Endothelial cell of umbilical vein (primary cell): ENCODE measurements around the gene IFNGR1. TPM values are rescaled to one million over a fixed set of nuclear protein-coding genes. Genes with fewer than 3 reads are reported as not detected.

ENCODE experiments used
- BruUV-seq: library from RNA; stranded (reverse); fragments of 400-500 nt; replicated peaks from 2 replicates; lab custom pipeline; 2021; lab: Mats Ljungman, UMichigan
- CTCF ChIA-PET: fragments of 300-600, 350-600 bp; sonication (Branson Sonifier 250); formaldehyde crosslinking; loops from one replicate; lab custom pipeline; 2021; ENCODE audit warnings: antibody characterized with exemption, inconsistent platforms; lab: Charles Lee
- POLR2A ChIA-PET: fragments of 300-600, 350-600 bp; sonication (Branson Sonifier 250); formaldehyde crosslinking; loops from one replicate; lab custom pipeline; 2021; ENCODE audit warnings: antibody characterized with exemption, inconsistent platforms; lab: Charles Lee
- DNase-seq: peaks from one replicate; pipeline ENCODE4 v3.0.0-alpha.2; 2011; ENCODE audit warnings: low read depth, low spot score
- FAIRE-seq: peaks from 2 replicates; lab custom pipeline; 2011; peaks lifted over from hg19 to GRCh38; lab: Jason Lieb, UNC
- H2AFZ ChIP-seq: 2 replicates; pipeline ENCODE4 v1.6.0; 2012; ENCODE audit warnings: low read depth, low read length, control low read depth, inconsistent platforms
- H3K27ac ChIP-seq: 2 replicates; pipeline ENCODE4 v1.5.1; 2011; ENCODE audit warnings: low read depth, mild to moderate bottlenecking, control low read depth, low read length, moderate library complexity; ENCODE audit not compliant: insufficient read depth
- H3K27me3 ChIP-seq, 2 experiments: 2 replicates each; pipeline versions ENCODE4 v1.6.0 to v1.6.1; 2011; ENCODE audit warnings: low read length in 2 of 2, mixed read lengths in 1 of 2; ENCODE audit not compliant: control insufficient read depth in 2 of 2, insufficient read depth in 2 of 2
- H3K36me3 ChIP-seq, 2 experiments: 2 replicates in 1 of 2; 3 replicates in 1 of 2; pipeline ENCODE4 v1.5.1; 2011; ENCODE audit warnings: low read length in 2 of 2, mild to moderate bottlenecking in 1 of 2, moderate library complexity in 1 of 2; ENCODE audit not compliant: control insufficient read depth in 2 of 2, insufficient read depth in 2 of 2; ENCODE audit errors: extremely low read depth in 1 of 2
- H3K4me1 ChIP-seq: 3 replicates; pipeline ENCODE4 v1.5.1; 2011; ENCODE audit warnings: mild to moderate bottlenecking, low read length; ENCODE audit not compliant: control insufficient read depth, insufficient read depth; ENCODE audit errors: extremely low read depth
- H3K4me2 ChIP-seq: 2 replicates; pipeline ENCODE4 v1.6.1; 2011; ENCODE audit warnings: low read length, control low read depth, mixed read lengths; ENCODE audit not compliant: insufficient read depth
- H3K4me3 ChIP-seq, 3 experiments: fragments of 200-600 bp in 1 of 3; sonication (generic), shearing (Covaris generic) in 1 of 3; replicated peaks in 1 of 3; 2 replicates each; pipeline ENCODE4 v1.5.1; 2011 to 2016; ENCODE audit warnings: control low read depth in 3 of 3, low read length in 3 of 3, mild to moderate bottlenecking in 2 of 3, inconsistent platforms in 1 of 3, low read depth in 1 of 3, moderate library complexity in 1 of 3; ENCODE audit not compliant: insufficient read depth in 1 of 3
- H3K79me2 ChIP-seq: 2 replicates; pipeline ENCODE4 v1.6.0; 2012; ENCODE audit warnings: low read length, inconsistent platforms; ENCODE audit not compliant: control insufficient read depth, insufficient read depth
- H3K9ac ChIP-seq: replicated peaks from 2 replicates; pipeline ENCODE3; 2011; ENCODE audit warnings: low read length, control low read depth; ENCODE audit not compliant: insufficient read depth; ENCODE audit errors: extremely low read depth
- H3K9me1 ChIP-seq: replicated peaks from 3 replicates; pipeline ENCODE4 v1.6.0; 2011; ENCODE audit warnings: mild to moderate bottlenecking, low read length; ENCODE audit not compliant: control insufficient read depth, insufficient read depth; ENCODE audit errors: extremely low read depth
- H3K9me3 ChIP-seq: replicated peaks from 2 replicates; pipeline ENCODE4 v1.5.1; 2012; ENCODE audit warnings: low read length, inconsistent platforms; ENCODE audit not compliant: control insufficient read depth, insufficient read depth
- H4K20me1 ChIP-seq: replicated peaks from 2 replicates; pipeline ENCODE3; 2011; ENCODE audit warnings: mild to moderate bottlenecking, low read length; ENCODE audit not compliant: control insufficient read depth, insufficient read depth; ENCODE audit errors: extremely low read depth
- EZH2 ChIP-seq: IDR thresholded peaks from 2 replicates; pipeline ENCODE4 v1.6.1; 2012; ENCODE audit warnings: borderline replicate concordance, low read depth, mild to moderate bottlenecking, moderate library complexity, low read length, inconsistent platforms; ENCODE audit not compliant: severe bottlenecking
- FOS ChIP-seq: IDR thresholded peaks from 2 replicates; pipeline ENCODE4 v1.6.1; 2011; ENCODE audit warnings: mild to moderate bottlenecking, low read length, moderate library complexity, borderline replicate concordance; ENCODE audit not compliant: insufficient read depth
- GATA2 ChIP-seq: IDR thresholded peaks from 2 replicates; pipeline ENCODE4 v1.7.0; 2011; ENCODE audit warnings: low read depth, mild to moderate bottlenecking, moderate library complexity, mixed read lengths, low read length; ENCODE audit not compliant: insufficient read length, insufficient read depth
- JUN ChIP-seq: IDR thresholded peaks from 2 replicates; pipeline ENCODE4 v1.6.1; 2011; ENCODE audit warnings: borderline replicate concordance, low read depth; ENCODE audit not compliant: insufficient read length, insufficient read depth
- MYC ChIP-seq: IDR thresholded peaks from one replicate; pipeline ENCODE4 v1.6.1; 2011; ENCODE audit warnings: mild to moderate bottlenecking, low read depth, low read length
- POLR2A ChIP-seq: IDR thresholded peaks from 2 replicates; pipeline ENCODE4 v1.6.1; 2012; ENCODE audit warnings: low read depth, mild to moderate bottlenecking, control low read depth, low read length
- POLR2AphosphoS5 ChIP-seq: IDR thresholded peaks from 2 replicates; pipeline ENCODE4 v1.6.1; 2012; ENCODE audit warnings: low read depth, mild to moderate bottlenecking, control low read depth, low read length, moderate library complexity; ENCODE audit not compliant: insufficient read depth
- dilution Hi-C: fragments of 300-500 bp; cut with MboI; formaldehyde crosslinking; loops from one replicate; pipeline ENCODE4 v1.15.0; 2019; ENCODE audit warnings: low sequenced_read_pairs; ENCODE audit not compliant: extremely low pct_ligation_motif_present
- intact Hi-C: fragments of 100-400 bp; cut with micrococcal nuclease; formaldehyde crosslinking; loops from one replicate; pipeline ENCODE4 v1.10.0; 2022
- polyA plus RNA-seq, 4 experiments: library from polyadenylated mRNA; depleted of rRNA in 3 of 4; stranded (reverse) in 3 of 4; unstranded in 1 of 4; fragments of >200 nt; gene quantifications; 2 replicates each; pipeline versions ENCODE4 v1.2.1 to v1.2.3, GENCODE V29; 2011 to 2012; ENCODE audit warnings: missing spikeins in 1 of 4
- total RNA-seq: library from RNA; stranded (reverse); gene quantifications from 2 replicates; pipeline ENCODE4 v1.2.3, GENCODE V29; 2021
- TF ChIP-seq, protein P1 (sequence below), 2 donors: IDR thresholded peaks; 1 replicate in 1 of 2; 2 replicates in 1 of 2; pipeline ENCODE4 v1.5.1; 2011; ENCODE audit warnings: low read length in 2 of 2, mild to moderate bottlenecking in 2 of 2, moderate library complexity in 2 of 2, control low read depth in 1 of 2, inconsistent platforms in 1 of 2, low read depth in 1 of 2; ENCODE audit not compliant: insufficient read depth in 1 of 2; ENCODE audit errors: extremely low read depth in 1 of 2
- TF ChIP-seq, protein P2 (sequence below): IDR thresholded peaks from 2 replicates; pipeline ENCODE4 v1.6.1; 2011; ENCODE audit not compliant: insufficient read depth, insufficient read length

IFNGR1 gene
- total and polyA plus RNA-seq, 2 donors (not counting 3 experiments of a cell fraction or from before 2014, with no cell fraction given) = 19.1 to 31.2 TPM

DNA sequence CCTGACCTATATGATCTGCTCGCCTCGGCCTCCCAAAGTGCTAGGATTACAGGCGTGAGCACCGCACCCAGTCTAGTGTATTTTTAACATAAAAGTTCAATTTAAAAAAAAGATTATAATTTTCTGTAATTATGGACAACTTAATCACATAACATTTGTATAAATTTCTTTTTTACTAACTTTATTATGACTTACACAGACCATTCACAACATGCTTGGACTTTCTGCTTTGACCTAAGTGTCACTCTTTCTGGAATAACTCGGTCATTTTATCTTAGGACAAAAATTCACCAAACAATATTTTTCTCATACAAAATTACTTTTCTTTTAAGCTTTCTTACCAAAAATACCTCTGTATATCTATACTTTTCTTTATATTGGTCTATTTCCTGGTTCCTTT, 30.3 kb downstream of the IFNGR1 start:
- no peaks in the 10 kb centered on the region for H3K27me3 ChIP-seq
- FAIRE-seq (no peak), DNase-seq (no peak)
- H3K9ac ChIP-seq = no peak overlapping the region
- no peaks in the 10 kb centered on the region for H4K20me1 ChIP-seq
- intact Hi-C loops (no loop called here), dilution Hi-C loops (no loop called here)
- CTCF ChIA-PET = no interaction called here
- H3K4me1 ChIP-seq = no peaks in the 10 kb centered on the region
- H3K9me3 ChIP-seq = no peaks in the 10 kb centered on the region
- H3K36me3 ChIP-seq = no peaks in the 10 kb centered on the region
- no peak overlapping the region for H2AFZ ChIP-seq
- no TSS peak for BruUV-seq
- no peaks in the 10 kb centered on the region for H3K79me2 ChIP-seq
- no peak overlapping the region for H3K27ac ChIP-seq
- no peaks in the 10 kb centered on the region for H3K9me1 ChIP-seq
- no peak overlapping the region for H3K4me3 ChIP-seq
- no peak overlapping the region for H3K4me2 ChIP-seq
- TF ChIP-seq FOS = no peak
- no peak for TF ChIP-seq MYC
- POLR2A ChIA-PET = no interaction called here

DNA sequence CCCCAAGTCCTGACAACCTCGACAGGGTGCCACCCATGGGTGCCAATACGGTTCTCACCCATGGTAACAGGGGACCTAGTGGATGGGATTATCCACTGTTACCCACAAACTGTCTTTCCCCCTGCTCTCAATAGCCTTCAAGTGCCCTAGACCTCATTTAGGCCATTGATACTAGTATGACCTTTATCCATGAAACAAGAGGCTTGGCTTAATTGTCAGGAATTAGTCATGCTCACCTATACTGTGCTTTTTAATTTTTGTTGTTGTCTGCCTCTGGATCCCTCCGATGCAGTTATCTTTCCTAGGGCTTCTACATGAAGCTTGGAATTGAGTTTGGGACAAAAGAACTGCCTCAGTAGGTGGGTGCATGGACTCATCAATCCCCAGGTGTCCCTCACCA, 33.9 kb downstream of the IFNGR1 start:
- Histone ChIP-seq H3K4me1 (no peaks in the 10 kb centered on the region), H4K20me1 (no peaks in the 10 kb centered on the region), H3K79me2 (no peaks in the 10 kb centered on the region), H3K9ac (no peak overlapping the region), H2AFZ (no peak overlapping the region), H3K9me1 (no peaks in the 10 kb centered on the region), H3K27me3 (no peaks in the 10 kb centered on the region), H3K4me3 (no peak overlapping the region), H3K27ac (no peak overlapping the region), H3K9me3 (no peaks in the 10 kb centered on the region), H3K36me3 (no peaks in the 10 kb centered on the region), H3K4me2 (no peak overlapping the region)
- ChIA-PET POLR2A (no interaction called here), CTCF (no interaction called here)
- DNase-seq (no peak), FAIRE-seq (no peak)
- TF ChIP-seq FOS (no peak), POLR2AphosphoS5 (no peak), GATA2 (no peak), POLR2A (no peak), MYC (no peak), EZH2 (no peak), JUN (no peak)
- TF ChIP-seq, protein P1, sequence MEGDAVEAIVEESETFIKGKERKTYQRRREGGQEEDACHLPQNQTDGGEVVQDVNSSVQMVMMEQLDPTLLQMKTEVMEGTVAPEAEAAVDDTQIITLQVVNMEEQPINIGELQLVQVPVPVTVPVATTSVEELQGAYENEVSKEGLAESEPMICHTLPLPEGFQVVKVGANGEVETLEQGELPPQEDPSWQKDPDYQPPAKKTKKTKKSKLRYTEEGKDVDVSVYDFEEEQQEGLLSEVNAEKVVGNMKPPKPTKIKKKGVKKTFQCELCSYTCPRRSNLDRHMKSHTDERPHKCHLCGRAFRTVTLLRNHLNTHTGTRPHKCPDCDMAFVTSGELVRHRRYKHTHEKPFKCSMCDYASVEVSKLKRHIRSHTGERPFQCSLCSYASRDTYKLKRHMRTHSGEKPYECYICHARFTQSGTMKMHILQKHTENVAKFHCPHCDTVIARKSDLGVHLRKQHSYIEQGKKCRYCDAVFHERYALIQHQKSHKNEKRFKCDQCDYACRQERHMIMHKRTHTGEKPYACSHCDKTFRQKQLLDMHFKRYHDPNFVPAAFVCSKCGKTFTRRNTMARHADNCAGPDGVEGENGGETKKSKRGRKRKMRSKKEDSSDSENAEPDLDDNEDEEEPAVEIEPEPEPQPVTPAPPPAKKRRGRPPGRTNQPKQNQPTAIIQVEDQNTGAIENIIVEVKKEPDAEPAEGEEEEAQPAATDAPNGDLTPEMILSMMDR (IDR thresholded peaks at IDR 0.05; ENCODE audit: extremely low read depth in 1 of 2, insufficient read depth in 1 of 2, low read depth in 1 of 2, low read length in 2 of 2) = no peak
- TF ChIP-seq, protein P2, sequence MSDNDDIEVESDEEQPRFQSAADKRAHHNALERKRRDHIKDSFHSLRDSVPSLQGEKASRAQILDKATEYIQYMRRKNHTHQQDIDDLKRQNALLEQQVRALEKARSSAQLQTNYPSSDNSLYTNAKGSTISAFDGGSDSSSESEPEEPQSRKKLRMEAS = no peak
- dilution Hi-C loops = no loop called here
- BruUV-seq = no TSS peak
- intact Hi-C loops = no loop called here
